HG03280 (cell line): Measurements from ENCODE around the gene SMARCA4.
A peak's percentile ranks its signal among the peaks of the same experiment; 100 is the strongest.
"Not testable (repeated sequence)": the region's sequence is repeated elsewhere in the genome, so short reads cannot be mapped to it uniquely, and the experiment has no call there.

Experiments used
- ATAC-seq: cut with Tn5 transposase; IDR thresholded peaks from one replicate; pipeline ENCODE4 v1.9.1; 2021; ENCODE audit warnings: mild to moderate bottlenecking, moderate library complexity; ENCODE audit not compliant: unreplicated experiment

Gene SMARCA4

DNA sequence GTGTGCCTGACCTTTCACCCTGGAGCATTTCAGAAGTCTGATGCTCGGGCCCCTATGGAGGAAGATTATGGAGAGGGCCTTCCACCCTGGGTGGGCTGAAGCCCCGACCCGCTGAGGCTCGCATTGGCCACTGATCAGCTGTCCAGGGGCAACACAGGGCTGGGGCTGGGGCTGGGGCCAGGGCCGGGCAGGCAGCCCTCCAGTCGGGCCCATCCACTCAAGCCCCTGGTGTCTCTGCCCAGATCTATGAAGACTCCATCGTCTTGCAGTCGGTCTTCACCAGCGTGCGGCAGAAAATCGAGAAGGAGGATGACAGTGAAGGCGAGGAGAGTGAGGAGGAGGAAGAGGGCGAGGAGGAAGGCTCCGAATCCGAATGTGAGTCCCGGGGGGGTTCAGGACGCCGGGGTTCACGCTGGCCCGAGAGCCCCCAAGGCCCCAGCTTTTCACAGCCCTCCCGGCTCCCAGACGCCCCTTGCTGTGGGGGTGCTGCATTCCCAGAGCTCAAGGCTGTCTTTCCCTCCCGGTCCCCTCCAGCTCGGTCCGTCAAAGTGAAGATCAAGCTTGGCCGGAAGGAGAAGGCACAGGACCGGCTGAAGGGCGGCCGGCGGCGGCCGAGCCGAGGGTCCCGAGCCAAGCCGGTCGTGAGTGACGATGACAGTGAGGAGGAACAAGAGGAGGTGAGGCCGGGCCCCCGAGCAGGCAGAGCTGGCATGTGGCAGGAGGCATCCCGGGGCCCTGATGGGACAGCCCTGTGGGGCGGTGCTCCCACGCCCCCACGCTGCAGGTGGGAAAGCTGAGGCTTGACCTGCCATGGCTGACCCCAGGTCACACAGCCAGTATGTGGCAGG is 98.9 kb downstream of the SMARCA4 start:
- ATAC-seq: no peak

DNA sequence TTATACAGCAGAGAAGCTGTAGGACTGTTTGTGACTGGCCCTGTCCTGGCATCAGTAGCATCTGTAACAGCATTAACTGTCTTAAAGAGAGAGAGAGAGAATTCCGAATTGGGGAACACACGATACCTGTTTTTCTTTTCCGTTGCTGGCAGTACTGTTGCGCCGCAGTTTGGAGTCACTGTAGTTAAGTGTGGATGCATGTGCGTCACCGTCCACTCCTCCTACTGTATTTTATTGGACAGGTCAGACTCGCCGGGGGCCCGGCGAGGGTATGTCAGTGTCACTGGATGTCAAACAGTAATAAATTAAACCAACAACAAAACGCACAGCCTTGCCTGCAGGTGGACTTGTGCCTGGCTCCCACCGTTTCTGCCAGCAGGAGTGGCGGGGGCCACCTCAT is 101.1 kb downstream of the SMARCA4 start:
- ATAC-seq: no peak

DNA sequence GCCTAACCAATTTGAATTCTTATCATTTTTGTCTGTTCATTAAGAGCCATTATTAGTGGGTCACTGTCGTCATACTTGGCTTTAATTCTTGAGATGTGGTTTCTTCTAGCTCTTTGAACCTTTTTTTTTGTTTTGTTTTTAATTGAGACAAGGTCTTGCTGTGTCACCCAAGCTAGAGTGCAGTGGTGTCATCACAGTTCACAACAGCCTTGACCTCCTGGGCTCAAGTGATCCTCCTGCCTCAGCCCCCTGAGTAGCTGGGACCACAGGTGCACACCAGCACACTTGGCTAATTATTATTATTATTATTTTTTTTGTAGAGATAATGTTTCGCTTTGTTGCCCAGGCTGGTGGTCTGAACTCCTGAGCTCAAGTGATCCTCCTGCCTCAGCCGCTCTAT is 102.6 kb downstream of the SMARCA4 start:
- ATAC-seq: no peak

DNA sequence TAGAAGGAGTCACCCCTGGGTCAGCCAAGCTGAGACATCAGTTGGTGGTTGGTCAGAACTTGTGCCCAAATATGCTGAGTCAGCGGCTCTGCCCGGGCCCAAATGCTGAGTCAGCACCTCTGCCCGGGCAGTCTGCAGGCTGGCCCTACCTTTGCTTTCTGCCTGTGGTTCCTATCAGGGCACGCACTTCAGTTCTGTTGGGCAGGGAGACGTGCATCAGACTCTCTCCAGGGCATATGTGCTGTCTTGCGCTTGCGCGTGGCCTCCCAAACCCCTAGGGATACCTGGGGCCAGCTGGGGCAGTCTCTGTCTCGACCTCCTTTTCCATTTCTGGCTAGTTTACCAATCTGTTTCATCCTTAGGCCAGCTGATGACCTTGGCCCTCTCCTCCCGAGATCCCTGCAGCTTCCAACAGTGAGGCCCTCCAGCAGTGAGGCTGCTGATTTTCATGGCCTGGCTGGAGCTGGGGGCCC is 104.0 kb downstream of the SMARCA4 start:
- ATAC-seq: no peak

DNA sequence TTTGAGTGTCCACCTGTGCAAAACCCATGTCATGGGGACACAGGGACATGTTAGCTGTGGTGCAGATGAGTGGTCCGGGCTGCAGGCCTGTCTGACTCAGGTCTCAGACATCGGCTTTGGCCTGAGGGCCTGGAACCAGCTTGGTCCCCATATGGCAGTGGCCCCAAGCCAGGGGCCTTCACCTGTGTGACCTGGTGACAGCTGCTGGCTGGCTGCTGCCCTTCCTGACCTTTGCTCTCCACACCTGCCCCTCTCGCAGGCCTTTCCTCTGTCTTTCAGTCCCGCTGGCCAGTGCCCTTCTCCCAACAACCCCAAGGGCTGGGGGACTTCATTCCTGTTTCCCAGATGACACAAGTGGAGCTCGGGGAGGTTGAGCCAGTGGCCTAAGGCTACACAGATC is 105.5 kb downstream of the SMARCA4 start:
- ATAC-seq: no peak

DNA sequence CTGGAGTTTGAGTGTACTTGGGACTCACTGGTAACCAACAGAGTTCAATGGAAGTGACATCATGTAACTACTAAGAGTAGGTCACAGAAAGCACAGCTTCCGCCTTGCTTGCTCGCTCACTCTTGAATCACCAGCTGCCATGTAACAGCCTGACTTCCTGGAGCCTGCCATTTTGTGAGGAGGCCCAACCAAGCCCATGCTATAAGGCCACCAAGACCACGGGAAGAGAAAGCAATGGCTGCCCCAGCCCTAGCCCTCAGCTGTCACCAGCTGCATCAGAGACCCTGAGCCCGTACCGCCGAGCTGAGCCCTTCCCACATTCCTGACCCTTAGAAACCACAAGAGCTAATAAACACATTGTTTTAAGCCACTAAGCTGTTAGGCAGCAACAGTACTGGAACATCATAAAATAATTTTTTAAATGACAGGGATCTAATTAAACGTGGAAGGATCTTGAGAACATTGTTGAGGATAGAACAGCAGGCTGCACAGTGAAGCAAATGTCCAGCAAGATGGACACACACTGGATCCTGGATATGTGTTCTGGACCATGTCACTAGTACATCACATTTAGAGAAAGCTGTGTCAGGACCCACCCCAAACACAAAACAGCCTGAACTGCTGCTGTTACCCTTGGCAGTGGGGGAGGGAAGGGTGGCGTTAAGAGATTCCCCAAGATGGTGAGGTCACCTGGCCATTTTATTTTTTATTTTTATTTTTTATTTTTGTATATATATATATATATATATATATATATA is 106.7 kb downstream of the SMARCA4 start:
- ATAC-seq: no peak

DNA sequence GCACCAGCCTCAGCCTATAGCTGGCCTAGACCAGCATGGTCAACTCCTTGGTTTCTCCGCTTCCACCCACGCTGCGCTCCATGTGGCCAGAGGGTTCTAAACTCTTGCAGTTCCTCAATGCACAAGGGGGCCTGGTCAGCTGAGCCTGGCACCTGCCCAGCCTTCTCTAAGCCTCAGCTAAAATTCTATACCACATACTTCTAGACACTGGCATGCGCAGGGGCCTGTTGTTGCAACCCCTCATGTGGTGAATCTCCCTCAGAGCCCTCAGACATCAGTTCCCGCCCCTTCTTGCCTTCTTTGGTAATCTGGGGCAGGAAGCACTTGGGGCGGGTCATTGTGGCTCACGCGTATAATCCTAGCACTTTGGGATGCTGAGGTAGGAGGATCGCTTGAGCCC is 108.7 kb downstream of the SMARCA4 start:
- ATAC-seq: no peak

DNA sequence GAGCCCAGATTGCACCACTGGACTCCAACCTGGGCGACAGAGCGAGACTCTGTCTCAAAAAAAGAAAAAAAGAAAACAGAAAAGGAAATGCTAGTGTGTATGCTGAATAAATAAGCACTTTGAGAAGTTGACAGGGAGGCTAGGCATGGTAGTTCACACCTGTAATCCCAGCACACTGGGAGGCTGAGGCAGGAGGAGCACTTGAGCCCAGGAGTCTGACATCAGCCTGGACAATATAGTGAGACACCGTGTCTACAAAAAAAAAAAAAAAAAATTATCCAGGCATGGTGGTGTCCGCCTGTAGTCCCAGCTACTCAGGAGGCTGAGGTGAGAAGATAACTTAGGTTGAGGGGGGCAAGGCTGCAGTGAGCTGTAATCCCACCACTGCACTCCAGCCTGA is 109.3 kb downstream of the SMARCA4 start:
- ATAC-seq: no peak

DNA sequence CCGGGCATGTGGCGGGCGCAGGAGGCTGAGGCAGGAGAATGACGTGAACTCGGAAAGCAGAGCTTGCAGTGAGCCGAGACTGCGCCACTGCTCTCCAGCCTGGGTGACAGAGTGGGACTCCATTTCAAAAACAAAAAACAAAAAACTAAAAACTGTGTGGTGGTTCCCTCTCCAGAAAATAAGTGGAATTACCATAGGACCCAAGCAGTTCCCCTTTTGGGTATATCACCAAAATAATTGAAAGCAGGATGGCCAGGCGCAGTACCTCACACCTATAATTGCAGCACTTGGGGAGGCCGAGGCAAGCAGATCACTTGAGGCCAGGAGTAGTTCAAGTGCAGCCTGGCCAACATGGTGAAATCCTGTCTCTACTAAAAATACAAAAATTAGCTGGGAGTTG is 112.7 kb downstream of the SMARCA4 start:
- no peak for ATAC-seq

DNA sequence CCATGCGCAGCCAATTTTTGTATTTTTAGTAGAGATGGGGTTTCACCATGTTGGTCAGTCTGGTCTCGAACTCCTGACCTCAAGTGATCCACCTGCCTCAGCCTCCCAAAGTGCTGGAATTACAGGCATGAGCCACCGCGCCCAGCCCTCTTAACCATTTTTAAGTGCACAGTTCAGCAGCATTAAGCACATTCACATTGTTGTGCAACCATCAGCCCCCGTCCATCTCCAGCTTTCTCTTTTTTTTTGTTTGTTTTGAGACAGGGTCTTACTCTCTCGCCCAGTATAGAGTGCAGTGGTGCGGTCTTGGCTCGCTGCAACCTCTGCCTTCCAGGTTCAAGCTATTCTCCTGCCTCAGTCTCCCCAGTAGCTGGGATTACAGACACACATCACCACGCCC is 116.0 kb downstream of the SMARCA4 start:
- ATAC-seq: not testable (repeated sequence)

DNA sequence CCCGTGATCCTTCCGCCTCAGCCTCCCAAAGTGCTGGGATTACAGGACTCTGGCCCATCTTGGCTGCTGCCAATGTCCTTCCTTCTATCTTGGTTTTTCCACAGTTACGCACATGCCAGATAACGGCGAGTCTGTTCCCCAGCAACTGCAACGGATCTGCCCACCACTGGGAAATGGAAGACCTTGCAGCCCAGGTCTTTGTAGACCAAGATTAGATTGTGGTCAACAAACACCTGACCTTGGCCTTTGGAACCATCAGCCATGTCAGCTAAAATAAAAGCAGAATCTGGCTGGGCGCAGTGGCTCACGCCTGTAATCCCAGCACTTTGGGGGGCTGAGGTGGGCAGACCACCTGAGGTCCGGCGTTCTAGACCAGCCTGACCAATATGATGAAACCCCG is 118.1 kb downstream of the SMARCA4 start:
- ATAC-seq: no peak

DNA sequence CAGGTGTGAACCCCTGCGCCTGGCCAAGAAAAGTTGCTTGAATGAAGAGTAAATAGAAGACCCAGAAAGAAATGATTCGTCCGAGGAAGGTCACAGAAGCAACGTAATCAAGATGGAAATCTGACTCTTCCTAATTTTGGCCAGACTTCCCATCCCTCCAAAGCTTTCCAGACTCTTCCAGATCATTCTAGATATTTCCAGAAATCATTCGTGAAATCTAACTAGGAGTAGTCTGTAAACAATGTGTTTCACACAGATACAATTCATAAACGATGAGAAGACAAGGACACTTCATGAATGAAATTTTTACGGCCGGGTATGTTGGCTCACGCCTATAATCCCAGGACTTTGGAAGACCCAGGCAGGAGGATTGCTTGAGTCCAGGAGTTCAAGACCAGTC is 119.2 kb downstream of the SMARCA4 start:
- ATAC-seq: no peak

DNA sequence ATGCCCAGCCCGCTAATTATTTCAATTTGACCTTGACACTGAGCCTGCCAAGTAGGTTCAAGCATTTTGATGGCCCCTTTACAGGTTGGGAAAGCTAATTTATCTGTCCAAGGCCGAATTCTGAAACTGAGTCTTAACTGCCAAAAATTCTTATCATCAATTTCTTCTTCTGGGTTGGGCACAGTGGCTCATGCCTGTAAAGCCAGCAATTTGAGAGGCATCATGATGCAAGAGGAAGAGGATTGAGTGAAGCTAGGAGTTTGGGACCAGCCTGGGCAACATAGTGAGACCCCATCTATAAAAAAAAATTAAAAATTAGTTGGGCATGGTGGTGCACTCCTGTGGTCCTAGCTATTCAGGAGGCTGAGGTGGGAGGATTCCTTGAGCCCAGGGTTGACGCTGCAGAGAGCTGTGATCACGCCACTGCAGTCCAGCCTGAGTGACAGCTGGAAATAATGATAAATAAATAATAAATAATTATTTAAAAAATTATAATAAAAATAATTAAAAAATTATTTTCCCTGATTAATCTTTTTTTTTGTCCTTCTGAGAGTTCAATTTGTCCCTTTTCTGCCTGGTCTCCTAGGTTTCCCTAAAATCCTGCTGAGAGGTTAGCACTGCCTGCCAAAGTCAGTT is 127.2 kb downstream of the SMARCA4 start:
- ATAC-seq: no peak

DNA sequence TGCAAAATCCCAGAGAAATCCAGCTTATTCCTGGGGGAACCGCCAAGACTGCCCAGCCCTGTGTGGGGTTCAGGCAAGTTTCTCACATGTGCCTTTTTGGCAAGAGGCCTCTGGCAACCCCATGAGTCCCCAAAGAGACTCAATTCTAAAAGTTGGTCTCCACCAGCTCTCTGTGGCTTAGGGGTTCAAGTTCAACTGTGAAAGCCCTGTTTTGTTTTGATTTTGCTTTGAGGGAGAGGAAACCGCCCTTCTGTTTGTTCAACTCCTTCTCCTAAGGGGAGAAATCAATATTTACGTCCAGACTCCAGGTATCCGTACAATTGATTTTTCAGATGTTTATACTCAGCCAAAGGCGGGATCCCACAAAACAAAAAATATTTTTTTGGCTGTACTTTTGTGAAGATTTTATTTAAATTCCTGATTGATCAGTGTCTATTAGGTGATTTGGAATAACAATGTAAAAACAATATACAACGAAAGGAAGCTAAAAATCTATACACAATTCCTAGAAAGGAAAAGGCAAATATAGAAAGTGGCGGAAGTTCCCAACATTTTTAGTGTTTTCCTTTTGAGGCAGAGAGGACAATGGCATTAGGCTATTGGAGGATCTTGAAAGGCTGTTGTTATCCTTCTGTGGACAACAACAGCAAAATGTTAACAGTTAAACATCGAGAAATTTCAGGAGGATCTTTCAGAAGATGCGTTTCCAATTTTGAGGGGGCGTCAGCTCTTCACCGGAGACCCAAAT is 127.8 kb downstream of the SMARCA4 start:
- no peak for ATAC-seq

DNA sequence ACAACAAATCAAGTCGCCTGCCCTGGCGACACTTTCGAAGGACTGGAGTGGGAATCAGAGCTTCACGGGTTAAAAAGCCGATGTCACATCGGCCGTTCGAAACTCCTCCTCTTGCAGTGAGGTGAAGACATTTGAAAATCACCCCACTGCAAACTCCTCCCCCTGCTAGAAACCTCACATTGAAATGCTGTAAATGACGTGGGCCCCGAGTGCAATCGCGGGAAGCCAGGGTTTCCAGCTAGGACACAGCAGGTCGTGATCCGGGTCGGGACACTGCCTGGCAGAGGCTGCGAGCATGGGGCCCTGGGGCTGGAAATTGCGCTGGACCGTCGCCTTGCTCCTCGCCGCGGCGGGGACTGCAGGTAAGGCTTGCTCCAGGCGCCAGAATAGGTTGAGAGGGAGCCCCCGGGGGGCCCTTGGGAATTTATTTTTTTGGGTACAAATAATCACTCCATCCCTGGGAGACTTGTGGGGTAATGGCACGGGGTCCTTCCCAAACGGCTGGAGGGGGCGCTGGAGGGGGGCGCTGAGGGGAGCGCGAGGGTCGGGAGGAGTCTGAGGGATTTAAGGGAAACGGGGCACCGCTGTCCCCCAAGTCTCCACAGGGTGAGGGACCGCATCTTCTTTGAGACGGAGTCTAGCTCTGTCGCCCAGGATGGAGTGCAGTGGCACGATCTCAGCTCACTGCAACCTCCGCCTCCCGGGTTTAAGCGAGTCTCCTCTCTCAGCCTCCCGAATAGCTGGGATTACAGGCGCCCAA is 128.6 kb downstream of the SMARCA4 start, which contains the start of gene LDLR:
Gene LDLR, plus strand, starts transcription at position 210 of the 760 bp plus-strand sequence. Its CDS starts 86 bp downstream, at position 296.
- ATAC-seq: peak; percentile 27

DNA sequence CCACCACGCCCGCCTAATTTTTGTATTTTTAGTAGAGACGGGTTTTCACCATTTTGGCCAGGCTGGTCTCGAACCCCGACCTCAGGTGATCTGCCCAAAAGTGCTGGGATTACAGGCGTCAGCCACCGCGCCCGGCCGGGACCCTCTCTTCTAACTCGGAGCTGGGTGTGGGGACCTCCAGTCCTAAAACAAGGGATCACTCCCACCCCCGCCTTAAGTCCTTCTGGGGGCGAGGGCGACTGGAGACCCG is 129.1 kb downstream of the SMARCA4 start:
- peak; percentile 11 for ATAC-seq

DNA sequence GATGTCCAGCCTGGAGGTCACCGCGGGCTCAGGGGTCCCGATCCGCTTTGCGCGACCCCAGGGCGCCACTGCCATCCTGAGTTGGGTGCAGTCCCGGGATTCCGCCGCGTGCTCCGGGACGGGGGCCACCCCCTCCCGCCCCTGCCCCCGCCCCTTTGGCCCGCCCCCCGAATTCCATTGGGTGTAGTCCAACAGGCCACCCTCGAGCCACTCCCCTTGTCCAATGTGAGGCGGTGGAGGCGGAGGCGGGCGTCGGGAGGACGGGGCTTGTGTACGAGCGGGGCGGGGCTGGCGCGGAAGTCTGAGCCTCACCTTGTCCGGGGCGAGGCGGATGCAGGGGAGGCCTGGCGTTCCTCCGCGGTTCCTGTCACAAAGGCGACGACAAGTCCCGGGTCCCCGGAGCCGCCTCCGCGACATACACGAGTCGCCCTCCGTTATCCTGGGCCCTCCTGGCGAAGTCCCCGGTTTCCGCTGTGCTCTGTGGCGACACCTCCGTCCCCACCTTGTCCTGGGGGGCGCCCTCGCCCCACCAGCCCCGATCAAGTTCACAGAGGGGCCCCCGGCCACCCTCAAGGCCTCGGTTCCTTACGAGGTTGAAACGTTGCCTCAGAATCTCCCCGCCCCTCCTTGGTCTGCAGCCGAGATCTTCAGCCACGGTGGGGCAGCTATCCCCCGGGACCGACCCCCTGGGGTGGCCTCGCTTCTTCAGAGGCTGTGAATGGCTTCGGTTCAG is 129.6 kb downstream of the SMARCA4 start:
- peak; percentile 68 for ATAC-seq

DNA sequence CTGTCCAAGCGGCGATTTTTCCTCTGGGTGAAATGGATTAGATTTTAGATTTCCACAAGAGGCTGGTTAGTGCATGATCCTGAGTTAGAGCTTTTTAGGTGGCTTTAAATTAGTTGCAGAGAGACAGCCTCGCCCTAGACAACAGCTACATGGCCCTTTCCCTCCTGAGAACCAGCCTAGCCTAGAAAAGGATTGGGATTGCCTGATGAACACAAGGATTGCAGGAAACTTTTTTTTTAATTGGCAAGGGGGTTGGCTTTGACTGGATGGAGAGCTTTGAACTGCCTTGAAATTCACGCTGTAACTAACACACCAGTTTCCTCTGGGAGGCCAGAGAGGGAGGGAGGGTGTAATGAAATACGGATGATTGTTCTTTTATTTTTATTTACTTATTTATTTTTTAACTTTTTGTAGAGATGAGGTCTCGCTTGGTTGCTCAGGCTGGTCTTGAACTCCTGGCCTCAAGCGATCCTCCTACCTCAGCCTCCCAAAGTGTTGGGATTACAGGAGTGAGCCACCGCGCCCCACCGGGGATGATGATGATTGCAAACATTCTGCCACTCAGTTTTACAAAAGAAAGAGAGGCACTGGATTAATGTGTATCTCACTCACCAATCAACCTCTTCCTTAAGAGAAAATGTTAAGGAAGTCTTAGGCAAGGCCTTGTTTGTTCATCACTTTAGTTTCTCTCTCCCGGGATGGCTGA is 130.3 kb downstream of the SMARCA4 start:
- no peak for ATAC-seq

DNA sequence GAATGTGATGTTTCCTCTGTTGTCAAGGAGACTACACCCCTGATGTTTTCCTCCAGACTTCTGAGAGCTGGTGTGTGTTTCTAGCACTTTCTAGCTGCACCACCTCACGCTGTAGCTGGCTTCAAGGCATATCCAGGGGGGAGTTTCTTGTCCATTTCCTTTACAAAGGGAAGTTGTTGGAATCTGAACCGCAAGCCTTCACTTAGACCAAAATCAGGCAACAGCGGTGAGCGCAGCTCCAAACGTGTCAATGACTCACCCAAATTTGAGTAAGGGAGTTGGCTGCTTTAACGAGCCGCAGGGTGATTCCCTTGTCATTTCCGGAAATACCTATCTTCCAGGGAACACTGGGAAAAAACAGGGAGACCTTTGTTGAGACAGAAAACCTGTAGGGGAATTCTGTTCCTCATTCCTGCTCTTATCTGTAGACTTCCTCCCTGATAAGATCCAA is 130.9 kb downstream of the SMARCA4 start:
- no peak for ATAC-seq
